Left ventricle myocardium inferior (tissue), 1 donor: ENCODE data around the gene IGFALS. TPM values are rescaled to one million over a fixed set of nuclear protein-coding genes. Genes with fewer than 3 reads are reported as not detected.

Experiments used
- DNase-seq: peaks from one replicate; pipeline ENCODE4 v3.0.0-alpha.2; 2020
- H3K27ac ChIP-seq: fragments of 200-600 bp; replicated peaks from 2 replicates; pipeline ENCODE4 v1.8.0; 2021
- H3K27me3 ChIP-seq: fragments of 200-600 bp; 2 replicates; pipeline ENCODE4 v1.8.0; 2021; ENCODE audit warnings: low read depth
- H3K36me3 ChIP-seq: fragments of 200-600 bp; 2 replicates; pipeline ENCODE4 v1.8.0; 2021
- H3K4me1 ChIP-seq: fragments of 200-600 bp; 2 replicates; pipeline ENCODE4 v1.8.0; 2021
- H3K4me3 ChIP-seq: fragments of 200-600 bp; 2 replicates; pipeline ENCODE4 v1.8.0; 2021; ENCODE audit warnings: mild to moderate bottlenecking, moderate library complexity
- H3K9me3 ChIP-seq: fragments of 200-600 bp; replicated peaks from 2 replicates; pipeline ENCODE4 v1.8.0; 2021
- CTCF ChIP-seq: fragments of 200-600 bp; IDR thresholded peaks from 2 replicates; pipeline ENCODE4 v1.8.0; 2021; ENCODE audit warnings: antibody characterized with exemption, mild to moderate bottlenecking, borderline replicate concordance
- intact Hi-C: fragments of 100-400 bp; cut with micrococcal nuclease; formaldehyde crosslinking; loops from one replicate; pipeline ENCODE4 v1.11.0; 2022
- total RNA-seq: library from RNA; stranded (reverse); fragmentation: NEBNext Ultra II Directional; extraction: Animal tissue kit (Norgen Biotek cat#: 25700); gene quantifications from one replicate; pipeline ENCODE4 v1.2.1, GENCODE V29; 2021
- donor health status: DM: no; HTN: yes; CAD: no; lungs with severe emphysema.

Gene IGFALS
- total RNA-seq, 1 donor from 2014 or later: not detected

DNA sequence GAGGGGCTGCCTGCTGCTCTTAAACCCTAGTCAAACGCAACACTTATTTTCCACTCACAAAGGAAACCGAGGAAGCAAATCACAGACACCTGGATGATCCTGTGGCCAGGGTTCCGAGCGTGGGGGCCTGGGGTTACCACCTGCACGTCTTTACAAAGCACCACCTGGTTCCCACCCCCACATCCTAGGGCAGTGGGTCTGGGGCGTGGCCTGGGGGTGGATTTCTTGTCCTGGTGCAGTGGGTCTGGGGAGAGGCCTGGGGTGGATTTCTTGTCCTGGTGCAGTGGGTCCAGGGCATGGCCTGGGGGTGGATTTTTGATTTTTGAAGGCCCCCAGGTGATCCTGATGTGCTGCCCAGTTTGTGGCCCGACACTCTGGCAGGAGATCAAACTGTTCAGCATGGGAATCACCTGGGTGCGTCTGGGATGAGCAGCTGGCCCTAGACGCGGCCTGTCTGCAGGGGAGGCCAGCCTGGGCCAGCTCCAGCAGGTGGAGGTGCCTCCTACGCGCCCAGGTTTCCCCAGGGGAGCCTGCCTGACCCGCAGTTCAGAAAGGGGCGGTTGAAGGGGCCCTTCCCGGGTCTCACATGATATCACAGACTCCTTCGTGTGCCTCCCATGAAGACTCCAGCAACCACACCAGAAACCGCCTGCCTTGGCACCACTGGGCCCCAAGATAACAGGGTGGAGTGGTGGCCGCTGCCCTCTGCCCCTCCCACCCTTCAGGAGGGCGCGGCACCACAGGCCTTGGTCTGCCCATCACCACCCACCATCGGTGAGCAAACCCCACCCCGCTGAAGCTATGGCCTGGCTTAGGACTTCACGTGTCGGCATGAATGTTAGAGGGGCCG lies 26.8 kb upstream of the IGFALS start:
- TF ChIP-seq CTCF: no peak
- Histone ChIP-seq H3K27ac (no peak overlapping the region), H3K9me3 (no peaks in the 10 kb centered on the region), H3K4me1 (peaks cover 22% of the 10 kb centered on the region), H3K4me3 (no peak overlapping the region), H3K27me3 (no peaks in the 10 kb centered on the region), H3K36me3 (peaks cover 76% of the 10 kb centered on the region)
- DNase-seq: no peak
- intact Hi-C loops: no loop called here

GRCh38 chr16:1819611-1820010 lies 26.1 kb upstream of the IGFALS start:
- intact Hi-C loops: no loop called here
- H3K9me3 ChIP-seq: no peaks in the 10 kb centered on the region
- peaks cover 15% of the 10 kb centered on the region for H3K4me1 ChIP-seq
- no peaks in the 10 kb centered on the region for H3K27me3 ChIP-seq
- no peak overlapping the region for H3K4me3 ChIP-seq
- DNase-seq: no peak
- H3K27ac ChIP-seq: no peak overlapping the region
- TF ChIP-seq CTCF: no peak
- peaks cover 82% of the 10 kb centered on the region for H3K36me3 ChIP-seq

GRCh38 chr16:1818873-1819525 lies 25.5 kb upstream of the IGFALS start:
- TF ChIP-seq CTCF: no peak
- no peaks in the 10 kb centered on the region for H3K27me3 ChIP-seq
- intact Hi-C loops: no loop called here

DNA sequence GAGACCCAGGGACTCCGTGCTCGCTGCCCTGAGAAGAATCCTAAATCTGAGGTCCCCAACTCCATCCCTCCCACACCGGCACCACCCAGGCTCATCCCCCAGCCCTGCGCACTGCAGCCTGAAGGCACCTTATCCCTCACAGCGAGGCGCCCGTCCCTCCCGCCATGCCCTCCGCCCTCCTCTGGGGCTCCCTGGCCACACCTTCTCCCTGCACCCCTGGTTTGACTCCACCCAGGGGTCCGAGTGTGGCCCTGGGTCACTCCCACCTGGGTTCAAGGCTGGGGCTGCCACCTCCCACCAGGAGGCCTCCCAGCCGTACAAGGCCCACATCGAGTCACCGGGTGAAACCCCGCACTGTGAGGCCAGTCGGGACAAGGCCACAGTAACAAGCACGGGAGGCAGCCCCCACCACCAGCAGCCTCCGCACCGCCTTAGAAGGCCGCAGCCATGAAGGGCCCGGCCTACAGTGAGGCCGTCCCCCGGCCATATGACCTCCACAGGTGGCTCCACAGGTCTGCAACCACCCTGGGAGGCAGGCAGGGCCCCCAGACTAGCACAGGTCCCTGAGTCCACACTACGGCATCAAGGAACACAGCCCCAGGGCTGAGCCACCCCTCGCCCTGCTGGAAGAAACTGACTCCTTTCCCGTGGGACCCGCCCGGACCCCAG lies 24.8 kb upstream of the IGFALS start:
- Histone ChIP-seq H3K27ac (no peak overlapping the region), H3K4me3 (no peak overlapping the region), H3K9me3 (no peaks in the 10 kb centered on the region), H3K36me3 (peaks cover 95% of the 10 kb centered on the region), H3K27me3 (no peaks in the 10 kb centered on the region), H3K4me1 (peaks cover 2% of the 10 kb centered on the region)
- intact Hi-C loops: no loop called here
- no peak for TF ChIP-seq CTCF
- DNase-seq: no peak

More at GRCh38 chr16:1818873-1819525, 25.5 kb upstream of the IGFALS start:
- Histone ChIP-seq H3K9me3 (no peaks in the 10 kb centered on the region), H3K27ac (no peak overlapping the region), H3K4me3 (no peak overlapping the region), H3K4me1 (peaks cover 9% of the 10 kb centered on the region), H3K36me3 (peaks cover 88% of the 10 kb centered on the region)
- no peak for DNase-seq

DNA sequence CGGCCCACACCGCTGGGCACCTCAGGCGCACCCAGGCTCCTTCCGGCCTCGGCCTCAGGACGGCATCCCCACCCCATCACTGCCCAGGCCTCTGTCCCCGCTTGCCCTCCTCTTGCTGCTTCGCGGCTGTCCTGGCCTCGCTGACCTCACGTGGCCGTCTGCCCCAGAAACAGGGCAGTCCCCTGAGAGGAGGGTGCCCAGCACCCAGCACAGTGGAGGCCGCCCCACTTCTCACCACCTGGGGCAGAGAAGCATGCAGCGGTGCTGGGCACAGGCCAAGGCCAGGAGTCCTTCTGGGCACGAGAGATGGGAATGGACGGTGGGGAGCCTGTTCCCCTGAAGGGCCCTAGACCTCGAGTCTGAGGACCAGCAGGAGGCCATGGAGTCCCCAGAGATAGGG lies 24.2 kb upstream of the IGFALS start:
- Histone ChIP-seq H3K4me3 (no peak overlapping the region), H3K36me3 (peaks cover 94% of the 10 kb centered on the region), H3K4me1 (no peaks in the 10 kb centered on the region), H3K9me3 (no peaks in the 10 kb centered on the region), H3K27me3 (no peaks in the 10 kb centered on the region), H3K27ac (no peak overlapping the region)
- no peak for TF ChIP-seq CTCF
- no peak for DNase-seq
- intact Hi-C loops: no loop called here
